Measurements from ENCODE around the gene SPRYD4. TPM values are rescaled to one million over a fixed set of nuclear protein-coding genes. Genes with fewer than 3 reads are reported as not detected.
"Not testable (repeated sequence)": the region's sequence is repeated elsewhere in the genome, so short reads cannot be mapped to it uniquely, and the experiment has no call there.

Gene SPRYD4
- polyA plus RNA-seq, 1 donor (not counting 4 experiments of a cell fraction or from before 2014, with no cell fraction given) = 3.1 TPM

- dilution Hi-C loops (cut with MboI; ENCODE audit: extremely low pct_ligation_motif_present, low sequenced_read_pairs) = no loop called here
- Histone ChIP-seq H3K4me3 (ENCODE audit: control insufficient read depth in 2 of 3, extremely low read depth in 1 of 3, insufficient read depth in 2 of 3, low read depth in 1 of 3, low read length in 3 of 3) (no peak overlapping the region), H3K27me3 (ENCODE audit: control insufficient read depth, extremely low read depth, insufficient read depth, low read length) (no peaks in the 10 kb centered on the region), H3K79me2 (ENCODE audit: control insufficient read depth, insufficient read depth, low read length) (no peaks in the 10 kb centered on the region), H3K9me1 (ENCODE audit: control insufficient read depth, extremely low read depth, insufficient read depth, low read length) (no peaks in the 10 kb centered on the region), H3K27ac (ENCODE audit: control insufficient read depth, insufficient read depth, low read length) (no peak overlapping the region), H2AFZ (ENCODE audit: control insufficient read depth, low read length) (no peak overlapping the region), H3K9me3 (ENCODE audit: control insufficient read depth, low read depth, low read length) (no peaks in the 10 kb centered on the region), H3K4me1 (ENCODE audit: control insufficient read depth, extremely low read depth, insufficient read depth, low read length) (no peaks in the 10 kb centered on the region), H3K9ac (ENCODE audit: control insufficient read depth, extremely low read depth, insufficient read depth, low read length) (no peak overlapping the region), H3K4me2 (ENCODE audit: control insufficient read depth, extremely low read depth, insufficient read depth, low read depth, low read length) (no peak overlapping the region), H4K20me1 (ENCODE audit: control insufficient read depth, extremely low read depth, insufficient read depth, low read length) (no peaks in the 10 kb centered on the region), H3K36me3 (ENCODE audit: control insufficient read depth in 2 of 2, extremely low read depth in 1 of 2, insufficient read depth in 2 of 2, low read length in 2 of 2) (no peaks in the 10 kb centered on the region)
- TF ChIP-seq CTCF (optimal IDR thresholded peaks at IDR 0.05 in 1 of 3, IDR thresholded peaks at IDR 0.05 in 1 of 3, conservative IDR thresholded peaks at IDR 0.05 in 1 of 3; ENCODE audit: extremely low read depth in 1 of 3, insufficient read depth in 2 of 3, low read length in 3 of 3) (no peak), EZH2 (IDR thresholded peaks at IDR 0.05; ENCODE audit: low read length) (no peak)
- DNase-seq (ENCODE audit: low read depth, low spot score) = no peak
- FAIRE-seq = no peak
These were observed 42.4 kb downstream of the SPRYD4 start for GRCh38 chr12:56510786-56511185.

- DNase-seq (ENCODE audit: low read depth, low spot score); H3K79me2 ChIP-seq (ENCODE audit: control insufficient read depth, insufficient read depth, low read length); H3K4me3 ChIP-seq (ENCODE audit: control insufficient read depth in 2 of 3, extremely low read depth in 1 of 3, insufficient read depth in 2 of 3, low read depth in 1 of 3, low read length in 3 of 3); H3K9me1 ChIP-seq (ENCODE audit: control insufficient read depth, extremely low read depth, insufficient read depth, low read length); H3K27ac ChIP-seq (ENCODE audit: control insufficient read depth, insufficient read depth, low read length); H2AFZ ChIP-seq (ENCODE audit: control insufficient read depth, low read length); H3K9ac ChIP-seq (ENCODE audit: control insufficient read depth, extremely low read depth, insufficient read depth, low read length); H3K36me3 ChIP-seq (ENCODE audit: control insufficient read depth in 2 of 2, extremely low read depth in 1 of 2, insufficient read depth in 2 of 2, low read length in 2 of 2); H3K4me2 ChIP-seq (ENCODE audit: control insufficient read depth, extremely low read depth, insufficient read depth, low read depth, low read length); FAIRE-seq; dilution Hi-C loops (cut with MboI; ENCODE audit: extremely low pct_ligation_motif_present, low sequenced_read_pairs); H3K27me3 ChIP-seq (ENCODE audit: control insufficient read depth, extremely low read depth, insufficient read depth, low read length); H4K20me1 ChIP-seq (ENCODE audit: control insufficient read depth, extremely low read depth, insufficient read depth, low read length); H3K9me3 ChIP-seq (ENCODE audit: control insufficient read depth, low read depth, low read length): not testable (repeated sequence)
- peaks cover 13% of the 10 kb centered on the region for H3K4me1 ChIP-seq (ENCODE audit: control insufficient read depth, extremely low read depth, insufficient read depth, low read length)
These were observed 45.6 kb downstream of the SPRYD4 start for GRCh38 chr12:56514014-56514318.

- dilution Hi-C loops (cut with MboI; ENCODE audit: extremely low pct_ligation_motif_present, low sequenced_read_pairs) = no loop called here
- no peak overlapping the region for H3K9ac ChIP-seq (ENCODE audit: control insufficient read depth, extremely low read depth, insufficient read depth, low read length)
- no peaks in the 10 kb centered on the region for H3K36me3 ChIP-seq (ENCODE audit: control insufficient read depth in 2 of 2, extremely low read depth in 1 of 2, insufficient read depth in 2 of 2, low read length in 2 of 2)
- peak overlapping the region in 1 of 3 experiments; percentile 9 for H3K4me3 ChIP-seq (ENCODE audit: control insufficient read depth in 2 of 3, extremely low read depth in 1 of 3, insufficient read depth in 2 of 3, low read depth in 1 of 3, low read length in 3 of 3)
- TF ChIP-seq CTCF (optimal IDR thresholded peaks at IDR 0.05 in 1 of 3, IDR thresholded peaks at IDR 0.05 in 1 of 3, conservative IDR thresholded peaks at IDR 0.05 in 1 of 3; ENCODE audit: extremely low read depth in 1 of 3, insufficient read depth in 2 of 3, low read length in 3 of 3) (no peak), EZH2 (IDR thresholded peaks at IDR 0.05; ENCODE audit: low read length) (no peak)
- peak overlapping the region; percentile 54 for H3K4me2 ChIP-seq (ENCODE audit: control insufficient read depth, extremely low read depth, insufficient read depth, low read depth, low read length)
- FAIRE-seq = peak; percentile 82
- peaks cover 10% of the 10 kb centered on the region for H3K79me2 ChIP-seq (ENCODE audit: control insufficient read depth, insufficient read depth, low read length)
- no peaks in the 10 kb centered on the region for H3K9me1 ChIP-seq (ENCODE audit: control insufficient read depth, extremely low read depth, insufficient read depth, low read length)
- no peaks in the 10 kb centered on the region for H4K20me1 ChIP-seq (ENCODE audit: control insufficient read depth, extremely low read depth, insufficient read depth, low read length)
- peak; percentile 59 for DNase-seq (ENCODE audit: low read depth, low spot score)
- no peaks in the 10 kb centered on the region for H3K9me3 ChIP-seq (ENCODE audit: control insufficient read depth, low read depth, low read length)
- no peak overlapping the region for H2AFZ ChIP-seq (ENCODE audit: control insufficient read depth, low read length)
- peak overlapping the region; percentile 50 for H3K27ac ChIP-seq (ENCODE audit: control insufficient read depth, insufficient read depth, low read length)
- peaks cover 33% of the 10 kb centered on the region for H3K4me1 ChIP-seq (ENCODE audit: control insufficient read depth, extremely low read depth, insufficient read depth, low read length)
- no peaks in the 10 kb centered on the region for H3K27me3 ChIP-seq (ENCODE audit: control insufficient read depth, extremely low read depth, insufficient read depth, low read length)
These were observed 49.5 kb downstream of the SPRYD4 start for GRCh38 chr12:56517854-56518253.

Measured in keratinocyte (primary cell).